Body of pancreas (tissue), 4 donors: Measurements from ENCODE around the gene TFAP2C.

ENCODE experiments used
- CTCF ChIP-seq, 7 experiments: fragments of 450-650 bp in 4 of 7; fragments of 200-600 bp in 3 of 7; sonication (generic) in 3 of 7; IDR thresholded peaks; one replicate each; pipeline ENCODE4 v1.5.1; 2016 to 2019; ENCODE audit warnings: antibody characterized with exemption in 7 of 7
- POLR2A ChIP-seq, 3 donors: fragments of 450-650 bp; IDR thresholded peaks; one replicate each; pipeline ENCODE4 v1.6.1; 2016; ENCODE audit warnings: antibody characterized with exemption in 3 of 3, mild to moderate bottlenecking in 2 of 3

GRCh38 chr20:56609321-56609720 is 19.8 kb upstream of the TFAP2C start:
- no peak for TF ChIP-seq CTCF (IDR thresholded peaks at IDR 0.05)
- no peak for TF ChIP-seq POLR2A (IDR thresholded peaks at IDR 0.05)
